ENCODE data around the gene FADS6.
"Not testable (repeated sequence)": the region's sequence is repeated elsewhere in the genome, so short reads cannot be mapped to it uniquely, and the experiment has no call there.

FADS6 gene

DNA sequence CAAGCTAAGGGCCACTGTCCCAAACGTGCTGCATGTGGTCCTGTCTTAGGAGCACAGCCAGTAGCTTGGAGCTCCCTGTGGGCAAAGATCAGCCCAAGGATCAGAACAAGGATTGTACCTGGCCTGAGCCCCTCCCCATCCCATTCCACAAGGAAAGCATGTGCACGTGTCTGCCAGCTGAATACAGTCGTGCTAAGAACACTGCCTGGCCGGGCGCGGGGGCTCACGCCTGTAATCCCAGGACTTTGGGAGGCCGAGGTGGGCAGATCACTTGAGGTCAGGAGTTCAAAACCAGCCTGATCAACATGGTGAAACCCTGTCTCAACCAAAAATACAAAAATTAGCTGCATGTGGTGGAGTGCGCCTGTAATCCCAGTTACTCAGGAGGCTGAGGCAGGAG, 23.4 kb downstream of the FADS6 start:
- DNase-seq (ENCODE audit: low read depth in 2 of 2): not testable (repeated sequence)

- DNase-seq (ENCODE audit: low read depth in 2 of 2): no peak
Observed at GRCh38 chr17:74868908-74869255, 24.6 kb downstream of the FADS6 start.

GRCh38 chr17:74868251-74868907, 25.1 kb downstream of the FADS6 start:
- no peak for DNase-seq (ENCODE audit: low read depth in 2 of 2)

- no peak for DNase-seq (ENCODE audit: low read depth in 2 of 2)
Observed at GRCh38 chr17:74866198-74866835, 27.1 kb downstream of the FADS6 start.

DNA sequence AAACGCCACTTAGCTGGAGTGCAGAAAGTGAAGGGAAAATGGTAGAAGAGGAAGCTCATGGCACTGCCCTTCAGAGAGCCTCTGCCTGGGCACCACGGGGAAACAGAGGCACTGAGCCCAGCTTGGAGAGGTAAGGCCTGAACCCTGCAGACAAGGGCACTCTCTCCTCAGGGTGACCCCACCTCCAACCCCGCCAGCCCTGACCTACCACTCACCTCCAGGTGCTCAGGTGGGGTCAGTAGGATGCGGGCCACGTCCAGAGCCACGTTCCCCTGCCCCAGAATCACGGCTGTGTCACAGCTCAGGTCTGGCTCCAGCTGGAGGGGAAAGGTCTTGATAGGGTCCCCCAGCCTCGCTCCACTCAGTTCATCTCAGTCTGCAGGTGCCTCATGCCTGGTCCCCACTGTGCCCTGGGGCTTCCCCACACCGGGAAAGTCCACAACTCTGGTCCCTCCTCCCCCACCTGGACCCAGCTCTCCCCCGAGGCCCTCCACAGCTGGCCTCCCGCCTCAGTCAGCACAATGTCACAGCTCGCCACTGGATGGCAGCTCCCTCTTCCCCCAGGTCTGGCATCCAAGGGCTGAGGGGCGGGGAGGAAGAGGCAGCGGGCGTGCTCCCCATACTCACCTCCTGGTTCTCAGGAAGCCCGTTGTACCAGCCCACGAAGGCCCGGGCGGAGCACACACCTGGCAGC, 27.8 kb downstream of the FADS6 start:
- DNase-seq (ENCODE audit: low read depth in 2 of 2): no peak

DNA sequence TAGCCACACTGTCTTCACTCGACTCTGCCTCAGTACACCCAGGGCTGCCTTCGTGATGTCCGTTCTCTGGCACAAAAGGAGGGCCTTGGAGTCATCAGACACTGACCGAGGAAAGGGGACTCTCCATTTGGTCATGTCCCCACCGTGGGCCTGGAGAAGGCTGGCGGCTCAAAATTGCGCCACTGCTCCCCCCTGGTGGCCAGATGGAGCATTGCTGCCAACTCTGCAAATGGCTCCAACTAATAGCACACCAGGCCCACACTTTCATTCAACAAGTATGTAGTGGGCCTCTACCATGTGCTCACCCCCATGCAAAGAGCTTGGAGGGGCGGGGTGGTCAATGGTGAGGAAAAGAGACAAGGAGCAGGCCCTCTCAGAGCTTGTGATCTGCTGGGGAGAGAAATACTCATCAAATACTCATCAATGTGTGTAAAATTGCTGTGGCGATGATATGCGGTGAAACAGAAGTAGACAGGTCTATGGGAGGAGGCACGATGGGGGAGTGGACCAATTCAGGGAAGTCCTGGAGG, 28.5 kb downstream of the FADS6 start:
- DNase-seq (ENCODE audit: low read depth in 2 of 2): peak; percentile 63 to 67

DNA sequence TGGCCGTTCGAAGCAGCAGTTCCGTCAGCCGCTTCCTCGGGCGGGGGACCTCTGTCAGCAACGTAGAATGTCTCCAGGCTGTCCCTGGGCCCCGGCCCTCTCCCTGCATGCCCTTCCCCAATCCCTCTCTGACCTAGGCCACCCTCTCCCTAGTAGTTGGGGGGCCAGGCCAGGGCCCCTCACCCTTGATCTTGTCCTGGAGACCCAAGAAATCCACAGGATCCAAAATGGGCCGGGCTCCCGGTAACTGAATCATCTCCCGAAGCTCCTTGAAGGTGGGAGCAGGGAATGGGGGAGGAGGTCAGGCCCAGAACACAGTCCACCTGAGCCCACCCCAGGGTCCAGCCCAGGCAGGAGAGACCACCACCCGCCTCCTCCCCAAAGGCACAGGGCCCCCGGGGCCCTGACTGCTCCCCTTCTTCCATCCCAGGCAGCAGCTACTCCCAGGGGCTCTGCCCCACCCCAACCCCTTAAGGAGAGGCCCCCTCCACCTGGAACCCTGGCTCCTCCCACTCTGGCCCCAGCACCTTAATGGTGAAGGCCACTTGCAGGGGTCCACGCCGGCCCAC, 29.1 kb downstream of the FADS6 start:
- DNase-seq (ENCODE audit: low read depth in 2 of 2): no peak

DNA sequence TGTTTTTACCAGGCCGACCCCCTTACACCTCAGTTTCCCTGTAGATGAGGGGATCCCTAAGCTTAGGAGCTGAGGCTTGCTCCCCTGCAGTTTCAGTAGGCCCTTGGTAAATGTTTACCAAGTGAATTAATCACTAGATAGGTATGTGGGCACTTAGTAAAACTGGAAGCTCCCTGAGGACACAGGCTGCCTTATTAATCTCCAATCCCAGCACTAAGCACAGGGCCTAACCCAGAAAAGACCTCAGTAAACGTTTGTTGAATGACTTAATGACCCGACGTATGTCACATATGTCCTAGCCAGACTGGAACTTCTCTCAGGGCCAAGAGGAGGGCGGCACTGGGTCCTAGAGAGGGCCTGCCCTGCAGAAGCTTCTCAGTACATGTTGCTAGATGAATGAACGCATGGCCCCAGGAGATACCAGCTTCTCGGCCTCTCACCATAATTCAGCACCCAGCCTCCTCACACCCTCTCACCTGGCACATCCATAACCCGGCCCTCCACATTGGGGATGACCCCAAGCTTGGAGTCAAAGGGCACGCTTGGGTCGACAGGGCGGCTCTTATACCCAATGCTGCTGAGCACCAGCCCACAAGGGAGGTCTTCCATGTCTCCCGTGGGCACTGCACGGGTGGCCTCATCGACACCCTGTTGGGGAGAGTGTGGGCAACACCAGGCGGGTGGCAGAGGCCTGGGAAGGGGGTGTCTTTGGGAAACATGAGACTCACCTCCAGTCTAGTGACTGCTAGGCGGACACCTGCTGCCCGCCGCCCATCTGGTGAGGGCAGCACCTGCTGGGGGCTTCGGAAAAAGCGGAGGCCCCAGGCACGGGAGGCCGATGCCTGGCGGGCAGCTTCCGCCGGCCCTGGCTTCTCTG, 29.8 kb downstream of the FADS6 start:
- DNase-seq (ENCODE audit: low read depth in 2 of 2): no peak

- no peak for DNase-seq (ENCODE audit: low read depth in 2 of 2)
Observed at GRCh38 chr17:74862919-74863318, 30.5 kb downstream of the FADS6 start.

- DNase-seq (ENCODE audit: low read depth in 2 of 2): peak; percentile 68 to 78
Observed at GRCh38 chr17:74862108-74862901, 31.1 kb downstream of the FADS6 start.

DNA sequence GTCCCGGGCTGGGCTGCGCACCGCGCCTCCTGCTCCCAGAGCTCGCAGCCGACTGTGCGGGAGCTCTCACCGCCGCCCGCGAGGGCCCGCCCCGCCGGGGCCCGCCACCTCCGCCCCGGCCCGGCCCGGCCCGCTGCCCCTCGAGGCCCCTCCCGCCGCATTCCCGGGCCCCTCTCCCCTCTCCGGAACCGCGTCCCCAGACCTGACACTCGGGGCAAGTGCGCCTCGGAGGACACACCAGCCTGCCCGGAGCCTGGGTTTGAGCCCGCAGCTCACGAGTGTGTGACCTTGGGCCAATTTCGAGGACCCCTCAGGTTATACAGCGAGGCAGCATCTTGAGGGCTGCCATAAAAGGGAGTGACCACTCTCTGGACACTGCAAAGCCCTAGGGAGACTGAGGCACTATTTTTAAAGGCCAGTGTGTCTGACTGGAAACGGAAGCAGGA, 31.7 kb downstream of the FADS6 start:
- no peak for DNase-seq (ENCODE audit: low read depth in 2 of 2)

DNA sequence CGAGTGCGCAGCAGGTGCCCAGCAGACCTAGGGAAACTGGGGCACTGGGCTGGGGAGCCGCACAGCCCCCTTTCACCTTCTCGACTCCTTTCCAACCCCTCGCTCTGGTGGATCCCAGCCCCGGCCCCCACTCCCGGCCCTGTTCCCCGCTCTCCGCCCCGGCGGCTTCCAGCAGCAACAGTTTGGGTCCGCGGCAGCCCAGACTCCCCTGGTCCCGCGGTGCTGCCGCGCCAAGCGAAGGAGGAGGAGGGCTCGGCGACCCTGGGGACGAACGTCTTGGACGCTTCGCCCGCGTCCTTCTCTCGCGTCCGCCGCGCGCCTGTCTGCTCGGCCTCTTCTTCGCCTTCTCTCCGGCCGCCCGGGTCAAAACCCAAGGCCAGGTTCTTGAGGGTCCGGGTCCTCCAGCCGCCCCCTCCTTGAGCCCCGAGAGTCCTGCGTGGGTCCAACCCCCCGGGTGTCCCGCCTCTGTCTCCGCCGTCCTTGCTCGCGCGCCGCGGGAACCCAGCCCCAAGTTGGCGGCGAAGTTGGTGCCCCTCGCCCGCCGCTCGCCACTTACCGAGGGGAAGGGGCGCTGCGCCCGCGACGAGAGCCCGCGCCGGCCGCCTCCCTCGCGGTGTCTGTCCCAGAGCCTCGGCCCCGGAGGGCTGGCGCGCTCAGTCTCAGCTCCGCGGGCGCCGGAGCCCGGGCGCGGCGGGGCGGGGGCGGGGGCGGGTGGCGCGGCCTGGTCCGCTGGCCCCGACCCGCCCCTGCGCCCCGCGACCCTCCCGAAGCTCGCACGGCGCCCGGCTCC, 32.4 kb downstream of the FADS6 start:
- no peak for DNase-seq (ENCODE audit: low read depth in 2 of 2)

DNA sequence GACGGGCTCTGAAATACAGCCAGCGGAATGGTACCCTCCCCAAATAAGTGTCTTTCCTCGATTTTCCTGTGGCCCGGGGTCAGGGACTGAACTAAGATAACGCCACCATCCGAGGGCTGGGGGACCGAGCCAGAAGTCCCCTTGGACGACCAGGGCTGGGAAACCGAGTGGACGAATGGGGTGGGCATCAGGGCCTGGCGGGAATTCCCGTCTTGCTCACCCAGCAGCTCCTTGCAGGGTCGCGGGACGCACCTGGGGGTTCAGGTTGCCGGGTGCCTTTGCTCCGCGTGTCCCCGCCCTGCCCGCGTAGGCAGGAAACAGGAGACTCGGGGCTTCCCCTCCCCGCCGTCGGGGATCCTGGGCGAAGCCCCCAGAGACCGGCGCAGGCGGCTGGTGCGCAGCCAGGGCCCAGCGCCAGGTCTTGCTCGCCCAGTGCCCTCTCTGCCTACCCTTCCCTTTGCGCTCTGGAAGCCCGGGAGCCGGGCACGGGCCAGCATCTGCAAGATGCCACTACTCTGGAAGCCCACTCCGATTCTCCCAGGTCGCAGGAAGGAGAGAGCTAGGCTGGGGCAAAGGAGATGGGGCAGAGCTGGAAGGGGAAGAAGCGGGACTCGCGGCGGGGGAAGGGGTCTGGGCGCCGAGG, 33.1 kb downstream of the FADS6 start:
- DNase-seq (ENCODE audit: low read depth in 2 of 2): no peak

DNA sequence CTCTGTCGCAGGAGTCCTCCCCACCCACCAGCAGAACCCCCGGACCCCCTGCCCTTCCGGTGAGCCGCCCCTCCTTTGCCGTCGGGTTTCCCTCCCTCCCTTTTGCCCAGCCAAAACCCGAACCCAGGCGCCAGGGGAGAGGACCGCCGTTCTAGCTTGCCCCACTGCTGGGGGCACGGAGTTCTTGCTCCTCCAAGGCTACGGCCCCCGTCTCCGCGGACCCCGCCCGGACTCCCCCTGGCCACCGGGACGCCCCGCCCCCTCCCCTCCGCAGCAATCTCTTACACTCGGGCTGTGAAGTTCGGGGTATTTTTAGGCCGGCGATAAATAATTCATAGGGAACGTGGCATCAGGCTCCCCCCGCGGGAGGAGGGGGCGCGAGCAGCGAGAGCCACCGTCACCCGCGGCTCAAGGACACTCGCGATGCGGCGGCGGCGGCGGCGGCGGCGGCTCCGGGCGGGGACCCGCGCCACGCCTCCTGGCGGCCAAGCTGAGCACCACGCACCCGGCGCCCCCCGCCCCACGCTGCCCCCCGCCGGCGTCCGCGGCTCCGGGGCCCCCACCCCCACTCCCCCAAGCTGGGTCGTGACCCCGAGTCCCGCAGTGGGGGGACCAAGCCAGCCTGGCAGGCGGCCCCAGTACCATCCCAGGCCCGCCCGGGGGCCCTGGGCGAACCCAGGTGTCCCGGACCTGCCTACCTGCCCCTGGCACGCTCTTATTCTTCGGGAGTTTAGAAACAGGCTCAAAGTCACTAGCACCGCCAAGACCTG, 33.8 kb downstream of the FADS6 start, which contains the start of gene GRIN2C:
GRIN2C (minus strand) TSS at position 427 of the 770 bp plus-strand sequence. CDS start 4,793 bp downstream, outside the sequence.
- DNase-seq (ENCODE audit: low read depth in 2 of 2): no peak

GRCh38 chr17:74858672-74859458, 34.6 kb downstream of the FADS6 start:
- DNase-seq (ENCODE audit: low read depth in 2 of 2): no peak

DNA sequence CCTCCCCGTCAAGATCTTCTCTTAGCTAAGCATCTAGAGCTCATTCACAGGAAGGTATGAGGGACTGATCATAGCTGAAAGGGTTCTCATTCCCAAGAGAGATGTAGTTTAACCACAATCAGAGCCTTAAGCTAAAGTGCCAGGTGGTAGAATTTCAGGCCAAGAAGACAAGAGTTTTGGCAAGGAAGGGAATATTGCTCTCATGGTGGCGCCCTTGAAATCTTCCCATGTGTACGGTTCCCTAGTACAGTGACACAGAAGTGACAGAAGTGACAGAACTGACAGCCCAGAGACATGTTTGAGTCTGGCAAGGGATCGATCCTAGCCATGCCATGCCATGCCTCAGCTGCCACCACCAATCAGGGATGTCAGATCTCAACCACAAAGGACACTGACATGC, 36.2 kb downstream of the FADS6 start:
- no peak for DNase-seq (ENCODE audit: low read depth in 2 of 2)

- DNase-seq (ENCODE audit: low read depth in 2 of 2): no peak
Observed at GRCh38 chr17:74856112-74856511, 37.3 kb downstream of the FADS6 start.

DNA sequence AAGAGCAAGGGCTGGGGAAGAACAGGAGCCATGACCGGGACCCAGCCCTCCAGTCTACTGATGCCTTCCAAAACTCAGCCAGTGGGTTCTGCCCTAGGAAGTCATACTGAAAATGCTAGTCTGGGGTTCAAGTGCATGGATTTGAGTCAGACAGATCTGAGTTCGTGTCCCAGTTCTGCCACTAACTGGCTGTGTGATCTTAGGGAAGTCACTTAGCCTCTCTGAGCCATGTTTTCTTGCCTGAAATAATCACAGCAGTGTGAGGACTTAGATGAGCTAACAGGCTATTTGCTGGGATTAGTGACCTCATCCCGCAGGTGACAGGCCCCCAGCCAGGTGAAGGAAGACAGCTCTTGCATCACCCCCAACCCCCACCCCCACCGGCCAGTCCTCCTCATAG, 38.1 kb downstream of the FADS6 start:
- no peak for DNase-seq (ENCODE audit: low read depth in 2 of 2)

Data from stimulated activated CD4-positive, alpha-beta T cell treated with anti-CD3 and anti-CD28 coated beads, Interleukin-4, amount 100 ng/mL, for 48 hours (primary cell).